T-helper 22 cell (primary cell): ENCODE measurements around the gene NCAPG.

Experiments
- DNase-seq: peaks from one replicate; pipeline ENCODE4 v3.0.0-alpha.2; 2020; ENCODE audit warnings: low read depth

NCAPG gene

GRCh38 chr4:17875402-17876070, 64.8 kb downstream of the NCAPG start:
- no peak for DNase-seq

DNA sequence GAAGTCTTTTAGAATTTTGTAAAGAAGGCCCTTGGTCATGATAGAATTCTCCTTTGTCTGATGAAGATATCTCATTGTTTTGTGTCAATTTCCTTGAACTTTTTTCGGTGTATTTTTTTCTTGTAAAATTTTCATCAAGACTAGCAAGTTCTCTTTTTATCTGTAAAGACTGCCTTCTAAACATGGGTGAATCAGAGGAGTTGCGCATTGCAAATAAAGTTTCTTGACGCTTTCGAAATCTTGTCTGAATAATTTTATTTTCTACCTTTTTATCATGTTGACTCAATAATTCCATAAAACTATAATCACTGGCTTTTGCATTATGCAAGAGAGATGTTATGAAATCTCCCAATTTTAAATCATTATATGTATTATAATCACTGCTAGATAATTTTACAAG, 66.2 kb downstream of the NCAPG start:
- DNase-seq = no peak

- DNase-seq = no peak
Measured at GRCh38 chr4:17877661-17878060, 66.9 kb downstream of the NCAPG start.

DNA sequence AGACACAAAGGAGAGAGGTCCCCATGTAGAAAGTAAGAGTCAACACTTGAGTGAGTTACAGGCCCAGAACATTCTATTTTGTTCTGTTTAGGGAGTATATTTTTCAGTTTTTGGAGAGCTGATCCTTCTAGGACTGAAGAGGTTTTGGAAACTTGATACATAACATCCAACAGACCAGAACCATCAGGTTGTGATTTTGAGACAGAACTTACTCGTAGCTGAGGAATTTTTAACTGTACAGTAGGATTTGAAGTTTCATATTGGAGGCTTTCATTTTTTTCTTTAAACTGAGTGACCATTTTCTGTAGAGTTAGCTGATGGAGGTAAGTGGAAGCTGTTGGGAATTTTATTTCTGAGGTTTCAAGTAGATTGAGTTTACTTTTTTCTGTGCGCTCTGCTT, 73.3 kb downstream of the NCAPG start:
- no peak for DNase-seq

- no peak for DNase-seq
Measured at GRCh38 chr4:17884511-17884910, 73.7 kb downstream of the NCAPG start.

- no peak for DNase-seq
Measured at GRCh38 chr4:17889692-17890091, 78.9 kb downstream of the NCAPG start.

DNA sequence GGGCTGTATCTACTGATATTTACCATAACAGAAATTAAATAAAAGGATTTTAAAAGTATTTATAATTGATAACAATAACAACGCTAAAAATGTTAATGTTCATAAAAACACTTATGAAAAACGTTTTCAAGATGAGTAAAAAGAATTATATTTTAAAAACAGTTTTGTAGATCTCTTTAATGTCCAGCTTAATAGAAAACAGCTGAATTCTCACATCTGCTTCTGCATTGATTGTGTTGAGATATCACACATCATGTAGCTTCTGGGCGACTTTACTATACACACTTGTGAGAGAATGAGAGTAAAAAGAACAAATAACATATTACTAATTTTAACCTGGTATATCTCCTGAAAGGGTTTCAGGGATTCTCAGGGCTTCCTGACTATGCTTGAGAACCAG, 83.6 kb downstream of the NCAPG start:
- no peak for DNase-seq
